SK-N-SH treated with all-trans-retinoic acid at 6 μM for 48 hours (cell line): ENCODE measurements around the gene SEPTIN8.

Experiments used
- CREB5 ChIP-seq: fragments of 250-450 bp; sonication (Bioruptor Pico); IDR thresholded peaks from 2 replicates; pipeline ENCODE4 v1.5.1; 2020; ENCODE audit warnings: low read depth, mild to moderate bottlenecking, moderate library complexity
- CSDC2 ChIP-seq: fragments of 250-450 bp; sonication (Bioruptor Pico); IDR thresholded peaks from 2 replicates; pipeline ENCODE4 v1.5.0; 2020; ENCODE audit warnings: mild to moderate bottlenecking, moderate library complexity
- ESRRG ChIP-seq: fragments of 250-450 bp; sonication (Bioruptor Pico); IDR thresholded peaks from 2 replicates; pipeline ENCODE4 v1.6.1; 2021; ENCODE audit warnings: mild to moderate bottlenecking
- ISL1 ChIP-seq: fragments of 250-450 bp; sonication (Bioruptor Pico); IDR thresholded peaks from 2 replicates; pipeline ENCODE4 v2.1.2; 2022; ENCODE audit warnings: mild to moderate bottlenecking, moderate library complexity
- PATZ1 ChIP-seq: fragments of 250-450 bp; sonication (Bioruptor Pico); IDR thresholded peaks from 2 replicates; pipeline ENCODE4 v1.8.0; 2020; ENCODE audit warnings: mild to moderate bottlenecking, moderate library complexity, borderline replicate concordance
- ZFP30 ChIP-seq: fragments of 450-650 bp; formaldehyde crosslinking; IDR thresholded peaks from 2 replicates; pipeline ENCODE4 v1.5.0; 2022; ENCODE audit warnings: mild to moderate bottlenecking, moderate library complexity

- TF ChIP-seq CSDC2 (CRISPR knock-in tag) (no peak), PATZ1 (CRISPR knock-in tag) (no peak), ISL1 (no peak), ZFP30 (CRISPR knock-in tag) (no peak), CREB5 (CRISPR knock-in tag) (no peak), ESRRG (CRISPR knock-in tag) (no peak)
These were observed 37.8 kb downstream of the SEPTIN8 start for GRCh38 chr5:132739232-132739631.
